Lower leg skin (tissue), 4 donors: ENCODE measurements around the gene AOPEP. TPM values are rescaled to one million over a fixed set of nuclear protein-coding genes. Genes with fewer than 3 reads are reported as not detected.

ENCODE experiments used
- DNase-seq, 2 donors: peaks; one replicate each; pipeline ENCODE4 v3.0.0-alpha.2; 2019; ENCODE audit warnings: low spot score in 2 of 2
- H3K4me3 ChIP-seq: fragments of 200-600 bp; sonication (generic); 2 replicates; pipeline ENCODE4 v1.5.1; 2017; ENCODE audit warnings: mild to moderate bottlenecking, low read depth; ENCODE audit not compliant: poor library complexity, severe bottlenecking
- CTCF ChIP-seq, 3 donors: fragments of 450-650 bp; IDR thresholded peaks; one replicate each; pipeline ENCODE4 v1.5.1; 2016; ENCODE audit warnings: antibody characterized with exemption in 3 of 3, mild to moderate bottlenecking in 3 of 3, moderate library complexity in 2 of 3
- POLR2A ChIP-seq, 2 donors: fragments of 450-650 bp; IDR thresholded peaks; one replicate each; pipeline ENCODE4 v1.6.1; 2016 to 2017; ENCODE audit warnings: antibody characterized with exemption in 2 of 2, mild to moderate bottlenecking in 1 of 2, moderate library complexity in 1 of 2
- WGBS, 2 donors: methylation state at CpG; one replicate each; pipeline ENCODE4 v1.1.5; 2018; 5-methylcytosine and 5-hydroxymethylcytosine counted together
- intact Hi-C: fragments of 100-400 bp; cut with DNase I; formaldehyde crosslinking; loops from one replicate; pipeline ENCODE4 v1.15.0; 2023; ENCODE audit warnings: low total_unique reads
- total RNA-seq, 4 donors: library from RNA; depleted of rRNA; stranded (reverse); fragments of >200 nt; gene quantifications; one replicate each; pipeline ENCODE4 v1.1.0, GENCODE V29; 2016

The AOPEP gene
- total RNA-seq, 4 donors from 2014 or later, result 66.3 to 136 (median 118) TPM

GRCh38 chr9:95102572-95102971 lies 376.1 kb downstream of the AOPEP start:
- DNase-seq, result no peak
- intact Hi-C loops, result no loop called here
- 62 to 72% methylated on average over 18 of the region's 18 CpGs for WGBS, 2 donors
- H3K4me3 ChIP-seq, result no peak overlapping the region
- no peak for TF ChIP-seq CTCF (IDR thresholded peaks at IDR 0.05)
- no peak for TF ChIP-seq POLR2A (IDR thresholded peaks at IDR 0.05)

GRCh38 chr9:95103281-95103771 lies 376.8 kb downstream of the AOPEP start:
- intact Hi-C loops, result no loop called here
- DNase-seq, result no peak
- 54 to 61% methylated on average over 14 to 15 of the region's 15 CpGs for WGBS, 2 donors
- H3K4me3 ChIP-seq, result no peak overlapping the region
- TF ChIP-seq CTCF (IDR thresholded peaks at IDR 0.05) (no peak), POLR2A (IDR thresholded peaks at IDR 0.05) (no peak)

- no peak for TF ChIP-seq CTCF (IDR thresholded peaks at IDR 0.05)
- DNase-seq, result no peak
- H3K4me3 ChIP-seq, result no peak overlapping the region
- WGBS, 2 donors, result 61 to 72% methylated on average over 18 to 20 of the region's 20 CpGs
- intact Hi-C loops, result no loop called here
Measured at GRCh38 chr9:95103871-95104580, 377.5 kb downstream of the AOPEP start.

GRCh38 chr9:95104581-95104960 lies 378.1 kb downstream of the AOPEP start:
- intact Hi-C loops, result no loop called here
- DNase-seq, result no peak
- no peak overlapping the region for H3K4me3 ChIP-seq
- TF ChIP-seq CTCF (IDR thresholded peaks at IDR 0.05), result no peak
- no peak for TF ChIP-seq POLR2A (IDR thresholded peaks at IDR 0.05)
- WGBS, 2 donors, result 60 to 67% methylated on average over 6 to 8 of the region's 8 CpGs

- H3K4me3 ChIP-seq, result no peak overlapping the region
- DNase-seq, result no peak
- TF ChIP-seq CTCF (IDR thresholded peaks at IDR 0.05) (no peak), POLR2A (IDR thresholded peaks at IDR 0.05) (no peak)
- 63 to 69% methylated on average over 12 of the region's 12 CpGs for WGBS, 2 donors
- intact Hi-C loops, result no loop called here
Measured at GRCh38 chr9:95104980-95105379, 378.5 kb downstream of the AOPEP start.
